GM12878 (cell line): ENCODE measurements around the gene BMF.

ENCODE experiments used
- ATF2 ChIP-seq: IDR thresholded peaks from 2 replicates; pipeline ENCODE4 v1.6.1; 2012; ENCODE audit warnings: low read length, inconsistent platforms
- BHLHE40 ChIP-seq, 2 experiments: fragments of 450-650 bp in 1 of 2; IDR thresholded peaks; 2 replicates each; pipeline ENCODE4 v1.6.1; 2011 to 2017; ENCODE audit warnings: low read depth in 2 of 2, borderline replicate concordance in 1 of 2, improper control_type of control experiment in 1 of 2, low read length in 1 of 2, mild to moderate bottlenecking in 1 of 2
- CBX3 ChIP-seq: fragments of 200-600 bp; sonication (generic); IDR thresholded peaks from 2 replicates; pipeline ENCODE4 v1.6.1; 2016; ENCODE audit warnings: low read depth, borderline replicate concordance
- EZH2 ChIP-seq: IDR thresholded peaks from 2 replicates; pipeline ENCODE4 v1.6.1; 2012; ENCODE audit warnings: low read depth, mild to moderate bottlenecking, control low read depth, inconsistent platforms, low read length, borderline replicate concordance; ENCODE audit not compliant: control insufficient read depth
- FOXK2 ChIP-seq: fragments of 450-650 bp; IDR thresholded peaks from 2 replicates; pipeline ENCODE4 v1.6.1; 2017; ENCODE audit warnings: mild to moderate bottlenecking, moderate library complexity
- JUND ChIP-seq: IDR thresholded peaks from 2 replicates; pipeline ENCODE4 v1.6.1; 2012; ENCODE audit warnings: low read depth, mild to moderate bottlenecking, low read length, improper control_type of control experiment, moderate library complexity
- POLR2AphosphoS5 ChIP-seq: IDR thresholded peaks from 2 replicates; pipeline ENCODE4 v1.6.1; 2011; ENCODE audit warnings: mild to moderate bottlenecking, low read length, inconsistent platforms
- REST ChIP-seq: IDR thresholded peaks from 2 replicates; pipeline ENCODE4 v1.6.1; 2012; ENCODE audit warnings: mild to moderate bottlenecking, low read depth, low read length
- TAF1 ChIP-seq: IDR thresholded peaks from 2 replicates; pipeline ENCODE4 v1.6.1; 2011; ENCODE audit warnings: mild to moderate bottlenecking, low read depth, low read length, borderline replicate concordance
- ZNF274 ChIP-seq: IDR thresholded peaks from one replicate; pipeline ENCODE4 v1.8.0; 2011; ENCODE audit not compliant: insufficient read length, insufficient read depth

- no peak for TF ChIP-seq EZH2
- TF ChIP-seq BHLHE40 (IDR thresholded peaks at IDR 0.05; ENCODE audit: borderline replicate concordance in 1 of 2, low read depth in 2 of 2, low read length in 1 of 2): peak; percentile 12 to 73; a peak in 2 of 4 replicates
- no peak for TF ChIP-seq POLR2AphosphoS5
- no peak for TF ChIP-seq CBX3
- TF ChIP-seq FOXK2: no peak
- no peak for TF ChIP-seq ZNF274
- no peak for TF ChIP-seq TAF1
- TF ChIP-seq REST: no peak
- TF ChIP-seq JUND: no peak
- TF ChIP-seq ATF2: no peak
Observed at GRCh38 chr15:40102897-40103858, 5.5 kb downstream of the BMF start.
